ENCODE results near the gene TMEM123. TPM values are rescaled to one million over a fixed set of nuclear protein-coding genes. Genes with fewer than 3 reads are reported as not detected.

Gene TMEM123
- total RNA-seq, 1 experiment from 2014 or later = 400 TPM

DNA sequence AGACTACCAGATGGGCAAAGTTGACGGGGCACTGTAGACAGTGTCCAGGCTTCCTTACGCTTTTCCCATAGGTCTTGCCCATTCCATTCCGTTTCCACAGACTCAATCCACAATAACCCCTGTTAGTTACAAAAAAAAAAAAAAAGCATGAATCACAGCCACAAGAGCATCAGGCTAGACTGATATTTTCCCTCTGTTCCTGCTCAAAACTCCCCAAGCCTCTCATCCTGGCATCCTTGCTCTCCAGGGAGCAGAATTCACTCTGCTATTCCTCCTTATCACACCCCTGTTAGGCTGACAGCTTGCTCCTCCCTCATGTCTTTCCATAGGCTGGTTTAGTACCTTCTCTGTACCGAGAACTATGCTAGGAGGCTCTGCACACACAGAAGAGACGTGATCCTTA is 42.2 kb downstream of the TMEM123 start:
- TF ChIP-seq, protein P1, sequence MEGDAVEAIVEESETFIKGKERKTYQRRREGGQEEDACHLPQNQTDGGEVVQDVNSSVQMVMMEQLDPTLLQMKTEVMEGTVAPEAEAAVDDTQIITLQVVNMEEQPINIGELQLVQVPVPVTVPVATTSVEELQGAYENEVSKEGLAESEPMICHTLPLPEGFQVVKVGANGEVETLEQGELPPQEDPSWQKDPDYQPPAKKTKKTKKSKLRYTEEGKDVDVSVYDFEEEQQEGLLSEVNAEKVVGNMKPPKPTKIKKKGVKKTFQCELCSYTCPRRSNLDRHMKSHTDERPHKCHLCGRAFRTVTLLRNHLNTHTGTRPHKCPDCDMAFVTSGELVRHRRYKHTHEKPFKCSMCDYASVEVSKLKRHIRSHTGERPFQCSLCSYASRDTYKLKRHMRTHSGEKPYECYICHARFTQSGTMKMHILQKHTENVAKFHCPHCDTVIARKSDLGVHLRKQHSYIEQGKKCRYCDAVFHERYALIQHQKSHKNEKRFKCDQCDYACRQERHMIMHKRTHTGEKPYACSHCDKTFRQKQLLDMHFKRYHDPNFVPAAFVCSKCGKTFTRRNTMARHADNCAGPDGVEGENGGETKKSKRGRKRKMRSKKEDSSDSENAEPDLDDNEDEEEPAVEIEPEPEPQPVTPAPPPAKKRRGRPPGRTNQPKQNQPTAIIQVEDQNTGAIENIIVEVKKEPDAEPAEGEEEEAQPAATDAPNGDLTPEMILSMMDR (IDR thresholded peaks at IDR 0.05; ENCODE audit: insufficient read depth in 1 of 2, low read depth in 1 of 2, low read length in 1 of 2, severe bottlenecking in 1 of 2, unreplicated experiment in 1 of 2) = no peak
- DNase-seq = peak in 1 of 2 experiments; percentile 33
- peaks cover 52% of the 10 kb centered on the region for H3K36me3 Mint-ChIP-seq (ENCODE audit: insufficient read depth, unreplicated experiment)
- ChIA-PET POLR2A (no interaction called here), CTCF (interaction anchor here (0.7 to 1.3 kb wide), 2 partner anchors 19 to 64 kb away, joined by 4 to 6 read pairs; partner anchors contain the start of gene BIRC2)
- Histone ChIP-seq H3K4me3 (ENCODE audit: low read depth, low read length) (no peak overlapping the region), H3K36me3 (ENCODE audit: control insufficient read depth, insufficient read depth, low read length) (peaks cover 5% of the 10 kb centered on the region), H3K27me3 (replicated peaks; ENCODE audit: control insufficient read depth, insufficient read depth, low read length) (no peaks in the 10 kb centered on the region), H3K4me1 (peaks cover 5% of the 10 kb centered on the region), H3K9me3 (no peaks in the 10 kb centered on the region)
- no peak overlapping the region for H3K27ac Mint-ChIP-seq (ENCODE audit: unreplicated experiment)
- no peak overlapping the region for H3K4me3 Mint-ChIP-seq (ENCODE audit: unreplicated experiment)
- BruUV-seq (replicated peaks) = no TSS peak
- H3K4me1 Mint-ChIP-seq (ENCODE audit: low read depth, unreplicated experiment) = peaks cover 47% of the 10 kb centered on the region
- H3K9me3 Mint-ChIP-seq (ENCODE audit: unreplicated experiment) = no peaks in the 10 kb centered on the region
- no peaks in the 10 kb centered on the region for H3K27me3 Mint-ChIP-seq (ENCODE audit: insufficient read depth, unreplicated experiment)
- intact Hi-C loops (cut with micrococcal nuclease; ENCODE audit: unreplicated experiment) = loop anchor here (2.0 kb wide), 1 partner anchor 20 kb away; no protein-coding TSS in a partner anchor

DNA sequence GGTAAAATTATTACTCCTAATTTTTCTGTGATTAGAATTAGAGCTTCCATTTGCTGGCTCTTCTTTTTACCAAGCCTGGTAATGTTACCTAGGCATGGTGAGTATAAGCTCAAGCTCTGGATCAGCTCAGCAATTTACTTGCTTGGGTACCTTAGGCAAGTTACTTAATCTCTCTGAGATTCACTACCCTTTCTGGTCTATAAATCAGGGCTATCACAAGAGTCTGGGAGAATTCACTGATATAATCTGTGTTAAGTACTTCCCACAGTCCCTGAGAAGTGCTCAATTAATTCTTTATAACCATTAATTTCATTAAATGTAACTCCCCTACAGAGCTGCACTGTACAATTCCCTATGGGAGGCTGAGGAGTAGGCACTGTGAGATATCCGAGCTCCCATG is 44.2 kb downstream of the TMEM123 start:
- H3K4me3 ChIP-seq (ENCODE audit: low read depth, low read length) = no peak overlapping the region
- no peaks in the 10 kb centered on the region for H3K9me3 Mint-ChIP-seq (ENCODE audit: unreplicated experiment)
- H3K4me3 Mint-ChIP-seq (ENCODE audit: unreplicated experiment) = no peak overlapping the region
- POLR2A ChIA-PET = no interaction called here
- no peak overlapping the region for H3K27ac Mint-ChIP-seq (ENCODE audit: unreplicated experiment)
- no peak for DNase-seq
- TF ChIP-seq, protein P1 (IDR thresholded peaks at IDR 0.05; ENCODE audit: insufficient read depth in 1 of 2, low read depth in 1 of 2, low read length in 1 of 2, severe bottlenecking in 1 of 2, unreplicated experiment in 1 of 2) = no peak
- no TSS peak for BruUV-seq (replicated peaks)
- peaks cover 73% of the 10 kb centered on the region for H3K36me3 Mint-ChIP-seq (ENCODE audit: insufficient read depth, unreplicated experiment)
- H3K27me3 Mint-ChIP-seq (ENCODE audit: insufficient read depth, unreplicated experiment) = no peaks in the 10 kb centered on the region
- intact Hi-C loops (cut with micrococcal nuclease; ENCODE audit: unreplicated experiment) = no loop called here
- H3K4me1 Mint-ChIP-seq (ENCODE audit: low read depth, unreplicated experiment) = peaks cover 29% of the 10 kb centered on the region
- CTCF ChIA-PET = interaction anchor here (1.0 kb wide), 1 partner anchor 18 kb away, joined by 3 read pairs; no protein-coding TSS in a partner anchor
- peaks cover 5% of the 10 kb centered on the region; the same call in 1 of the 2 replicates for H3K4me1 ChIP-seq
- H3K36me3 ChIP-seq (ENCODE audit: control insufficient read depth, insufficient read depth, low read length) = peaks cover 6% of the 10 kb centered on the region
- no peaks in the 10 kb centered on the region for H3K9me3 ChIP-seq
- no peaks in the 10 kb centered on the region for H3K27me3 ChIP-seq (replicated peaks; ENCODE audit: control insufficient read depth, insufficient read depth, low read length)

DNA sequence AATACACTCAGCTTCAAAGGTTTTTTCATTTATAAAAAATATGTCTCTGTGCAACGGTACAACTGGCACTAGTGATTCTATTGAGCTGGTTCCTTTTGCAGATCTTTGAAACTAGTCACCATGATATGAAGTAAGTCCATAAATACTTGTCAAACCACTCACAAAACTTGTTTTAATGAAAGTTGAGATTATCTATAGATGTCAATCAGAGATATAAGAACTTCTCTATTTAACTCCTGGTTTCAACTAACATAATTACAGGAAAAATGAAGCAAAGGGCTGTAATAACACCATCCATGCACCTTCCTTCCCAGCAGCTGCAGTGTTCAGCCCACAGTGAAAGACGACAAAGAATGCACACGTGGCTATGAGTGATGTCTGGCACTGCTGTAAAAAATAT is 44.7 kb downstream of the TMEM123 start:
- Histone ChIP-seq H3K4me1 (peaks cover 5% of the 10 kb centered on the region; the same call in 1 of the 2 replicates), H3K27me3 (replicated peaks; ENCODE audit: control insufficient read depth, insufficient read depth, low read length) (no peaks in the 10 kb centered on the region), H3K36me3 (ENCODE audit: control insufficient read depth, insufficient read depth, low read length) (peaks cover 6% of the 10 kb centered on the region), H3K4me3 (ENCODE audit: low read depth, low read length) (no peak overlapping the region), H3K9me3 (no peaks in the 10 kb centered on the region)
- Mint-ChIP-seq H3K4me3 (ENCODE audit: unreplicated experiment) (no peak overlapping the region), H3K36me3 (ENCODE audit: insufficient read depth, unreplicated experiment) (peaks cover 77% of the 10 kb centered on the region), H3K27ac (ENCODE audit: unreplicated experiment) (peak overlapping the region; percentile 4), H3K27me3 (ENCODE audit: insufficient read depth, unreplicated experiment) (no peaks in the 10 kb centered on the region), H3K4me1 (ENCODE audit: low read depth, unreplicated experiment) (peaks cover 29% of the 10 kb centered on the region), H3K9me3 (ENCODE audit: unreplicated experiment) (no peaks in the 10 kb centered on the region)
- POLR2A ChIA-PET = no interaction called here
- CTCF ChIA-PET = interaction anchor here (1.0 kb wide), 1 partner anchor 17 kb away, joined by 3 read pairs; no protein-coding TSS in a partner anchor
- intact Hi-C loops (cut with micrococcal nuclease; ENCODE audit: unreplicated experiment) = no loop called here
- TF ChIP-seq, protein P1 (IDR thresholded peaks at IDR 0.05; ENCODE audit: insufficient read depth in 1 of 2, low read depth in 1 of 2, low read length in 1 of 2, severe bottlenecking in 1 of 2, unreplicated experiment in 1 of 2) = no peak
- no TSS peak for BruUV-seq (replicated peaks)
- DNase-seq = no peak

All from Caco-2 (cell line).